HG03575 (cell line): ENCODE measurements around the gene ACAP2.
"Not testable (repeated sequence)": the region's sequence is repeated elsewhere in the genome, so short reads cannot be mapped to it uniquely, and the experiment has no call there.

Source experiments
- ATAC-seq: cut with Tn5 transposase; IDR thresholded peaks from one replicate; pipeline ENCODE4 v1.9.1; 2021; ENCODE audit not compliant: unreplicated experiment, insufficient number of reproducible peaks, low FRiP score; ENCODE audit errors: extremely low read depth

The ACAP2 gene

GRCh38 chr3:195398460-195398859, 44.4 kb downstream of the ACAP2 start:
- not testable (repeated sequence) for ATAC-seq

GRCh38 chr3:195397524-195397923, 45.3 kb downstream of the ACAP2 start:
- no peak for ATAC-seq

DNA sequence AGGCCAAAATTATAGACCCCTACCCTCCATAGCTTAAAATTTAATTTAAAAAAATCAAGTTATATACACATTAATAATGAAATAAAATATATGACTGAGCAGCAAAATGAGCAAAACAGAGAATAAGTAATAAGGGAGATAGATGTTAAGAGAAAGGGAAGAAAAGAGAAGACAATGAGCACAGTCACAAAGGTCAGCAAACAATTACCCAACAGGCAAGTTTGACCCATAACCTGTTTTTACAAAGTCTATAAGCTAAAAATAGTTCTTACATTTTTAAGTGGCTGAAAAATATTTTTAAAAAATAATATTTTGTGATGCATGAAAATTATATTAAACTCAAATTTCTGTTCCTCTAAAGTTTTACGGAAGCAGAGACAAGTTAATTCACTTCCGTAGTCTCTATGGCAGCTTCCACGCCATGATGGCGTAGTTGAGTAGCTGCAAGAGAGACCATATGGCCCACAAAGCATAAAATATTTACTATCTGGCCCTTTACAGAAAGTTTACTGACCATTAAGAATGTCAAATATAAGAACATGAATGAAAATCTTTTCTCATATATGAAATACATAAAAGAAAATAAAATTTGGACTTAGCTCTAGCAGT, 47.5 kb downstream of the ACAP2 start:
- ATAC-seq = no peak

DNA sequence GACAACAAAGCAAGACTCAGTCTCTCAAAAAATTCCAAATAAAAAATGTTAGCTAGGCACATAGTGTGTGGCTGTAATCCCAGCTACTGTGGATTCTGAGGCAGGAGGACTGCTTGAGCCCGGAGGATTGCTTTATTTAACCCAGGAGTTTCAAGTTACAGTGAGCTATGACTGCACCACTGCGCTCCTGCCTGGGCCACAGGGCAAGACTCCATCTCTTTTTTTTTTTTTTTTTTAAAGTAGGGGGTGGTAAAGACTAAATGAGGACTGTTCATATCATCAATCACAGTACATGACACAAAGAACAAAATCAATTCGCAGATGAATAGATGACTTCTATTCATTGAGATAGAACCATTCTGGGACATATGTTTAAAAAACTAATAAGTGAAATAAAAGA, 48.1 kb downstream of the ACAP2 start:
- ATAC-seq = no peak

DNA sequence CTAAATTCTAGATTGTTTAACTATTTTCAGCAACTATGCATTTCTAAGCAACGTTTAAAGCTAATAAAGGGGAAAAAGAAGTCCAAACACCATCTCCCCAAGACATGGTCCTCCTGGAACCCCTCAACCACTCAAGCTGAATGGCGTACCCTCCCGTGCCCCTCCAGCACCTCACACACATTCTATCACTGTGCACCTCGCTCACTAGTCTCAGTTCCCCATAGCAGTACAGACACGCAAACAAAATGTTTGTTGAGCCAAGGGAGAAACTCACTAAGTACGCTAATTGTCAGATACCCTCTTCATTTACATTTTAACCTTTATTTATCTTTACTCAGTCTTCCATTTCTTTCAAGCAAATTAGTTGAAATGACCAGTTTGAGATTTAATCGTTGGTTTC, 48.8 kb downstream of the ACAP2 start:
- ATAC-seq = no peak

GRCh38 chr3:195388380-195388779, 54.4 kb downstream of the ACAP2 start:
- ATAC-seq = no peak

DNA sequence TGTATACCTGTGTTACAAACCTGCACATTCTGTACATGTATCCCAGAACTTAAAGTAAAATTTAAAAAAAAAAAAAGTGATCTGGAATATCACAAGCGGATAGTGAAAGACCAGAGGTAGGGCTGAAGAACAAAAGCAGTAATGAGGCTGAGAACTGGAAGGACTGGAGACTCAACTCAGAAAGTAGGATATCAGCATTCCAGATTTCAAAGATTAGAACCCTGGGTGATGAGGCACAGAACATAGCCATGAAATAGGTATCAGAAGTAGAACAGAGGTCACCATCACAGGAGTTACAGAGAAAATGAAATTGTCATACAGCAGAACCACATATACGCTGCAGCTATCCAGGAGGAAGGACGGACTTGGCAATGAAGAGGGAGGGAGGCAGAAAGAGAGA, 56.1 kb downstream of the ACAP2 start:
- ATAC-seq = no peak

DNA sequence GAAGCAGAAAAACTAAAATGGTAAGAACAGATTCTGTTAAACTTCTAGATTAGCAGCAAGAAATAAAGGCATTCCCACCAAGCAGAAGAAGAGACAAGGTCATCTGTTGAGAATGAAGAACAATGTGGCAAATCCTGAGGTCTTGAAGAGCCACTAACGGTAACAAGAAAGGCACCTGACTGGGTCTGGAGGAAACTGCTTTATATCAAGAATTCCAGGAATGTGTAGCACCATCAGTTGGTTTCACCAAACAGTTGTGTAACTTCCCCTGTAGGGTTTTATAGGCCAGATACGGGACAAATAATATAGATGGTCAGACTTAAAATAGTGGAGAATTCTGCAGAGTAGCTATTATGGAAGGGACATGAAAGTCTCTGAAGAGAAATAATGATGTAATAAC, 57.3 kb downstream of the ACAP2 start:
- ATAC-seq = no peak

- ATAC-seq = no peak
These were observed 57.9 kb downstream of the ACAP2 start for GRCh38 chr3:195384952-195385351.

GRCh38 chr3:195372220-195372619, 70.6 kb downstream of the ACAP2 start:
- no peak for ATAC-seq

- no peak for ATAC-seq
These were observed 76.5 kb downstream of the ACAP2 start for GRCh38 chr3:195366200-195366925.

- ATAC-seq = no peak
These were observed 77.4 kb downstream of the ACAP2 start for GRCh38 chr3:195365371-195365770.

GRCh38 chr3:195357797-195358196, 85.0 kb downstream of the ACAP2 start:
- ATAC-seq = not testable (repeated sequence)

GRCh38 chr3:195356151-195357086, 86.4 kb downstream of the ACAP2 start:
- no peak for ATAC-seq

- ATAC-seq = not testable (repeated sequence)
These were observed 88.8 kb downstream of the ACAP2 start for GRCh38 chr3:195354009-195354408.

DNA sequence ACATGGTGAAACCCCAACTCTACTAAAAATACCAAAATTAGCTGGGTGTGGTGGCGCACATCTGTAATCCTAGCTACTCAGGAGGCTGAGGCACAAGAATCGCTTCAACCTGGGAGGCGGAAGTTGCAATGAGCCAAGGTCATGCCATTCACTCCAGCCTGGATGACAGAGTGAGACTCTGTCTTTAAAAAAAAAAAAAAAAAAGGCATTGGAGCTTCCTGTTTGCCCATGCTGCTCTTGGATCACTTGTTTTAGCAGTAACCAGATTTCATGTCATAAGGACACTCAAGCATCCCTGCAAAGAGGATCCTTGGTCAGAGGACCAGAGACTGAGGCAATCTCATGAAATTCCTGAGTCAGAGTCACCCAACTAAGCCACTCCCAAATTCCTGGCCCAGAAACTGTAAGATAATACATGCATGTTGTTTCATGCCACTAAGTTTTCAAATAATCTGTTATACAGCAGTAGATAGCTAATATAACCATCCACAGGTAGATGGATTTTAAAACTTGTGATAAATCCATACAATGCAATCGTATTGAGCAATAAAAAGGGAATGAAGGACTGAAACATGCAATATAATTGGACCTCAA, 89.8 kb downstream of the ACAP2 start:
- ATAC-seq = no peak

DNA sequence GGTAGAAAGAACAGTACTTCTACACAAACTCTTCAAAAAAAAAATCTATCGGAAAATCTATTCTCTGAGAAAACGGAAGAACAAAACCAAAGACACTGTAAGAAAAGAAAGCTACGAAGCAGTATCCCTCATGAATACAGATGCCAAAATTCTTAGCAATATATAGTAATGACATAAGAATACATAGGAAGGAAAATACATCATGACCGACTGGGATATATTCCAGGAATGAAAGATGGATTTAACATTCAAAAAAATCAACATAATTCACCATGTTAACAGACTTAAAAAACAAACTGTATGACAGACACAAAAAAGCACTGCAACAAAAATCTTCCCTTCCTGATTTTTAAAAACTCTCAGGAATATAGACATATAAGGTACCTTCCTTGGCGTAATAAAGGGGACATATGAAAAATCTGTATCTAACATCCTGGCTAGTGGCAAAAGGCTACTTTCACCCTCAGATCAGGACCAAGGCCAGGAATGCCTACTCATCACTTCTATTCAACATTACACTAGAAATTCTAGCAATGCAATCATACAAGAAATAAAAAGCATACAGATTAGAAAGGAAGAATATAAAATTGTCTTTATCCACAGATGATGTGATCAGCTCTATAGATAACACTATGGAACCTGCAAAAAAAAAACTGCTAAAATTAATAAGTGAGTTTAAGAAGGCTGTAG, 94.2 kb downstream of the ACAP2 start:
- no peak for ATAC-seq

GRCh38 chr3:195337747-195338146, 105.1 kb downstream of the ACAP2 start:
- no peak for ATAC-seq

GRCh38 chr3:195334967-195335366, 107.9 kb downstream of the ACAP2 start:
- no peak for ATAC-seq
